ENCODE results near the gene ADARB1. TPM values are rescaled to one million over a fixed set of nuclear protein-coding genes. Genes with fewer than 3 reads are reported as not detected.
A peak's percentile ranks its signal among the peaks of the same experiment; 100 is the strongest.

ADARB1 gene
- total RNA-seq, 1 experiment from 2014 or later: 7.9 TPM

DNA sequence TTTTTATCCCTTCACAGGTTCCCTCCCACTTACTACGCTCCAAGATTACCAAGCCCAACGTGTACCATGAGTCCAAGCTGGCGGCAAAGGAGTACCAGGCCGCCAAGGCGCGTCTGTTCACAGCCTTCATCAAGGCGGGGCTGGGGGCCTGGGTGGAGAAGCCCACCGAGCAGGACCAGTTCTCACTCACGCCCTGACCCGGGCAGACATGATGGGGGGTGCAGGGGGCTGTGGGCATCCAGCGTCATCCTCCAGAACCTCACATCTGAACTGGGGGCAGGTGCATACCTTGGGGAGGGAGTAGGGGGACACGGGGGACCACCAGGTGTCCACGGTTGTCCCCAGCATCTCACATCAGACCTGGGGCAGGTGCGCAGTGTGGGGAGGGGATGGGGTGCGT lies 147.6 kb downstream of the ADARB1 start:
- Histone ChIP-seq H3K9me3 (replicated peaks) (no peaks in the 10 kb centered on the region), H3K4me3 (no peak overlapping the region), H3K4me1 (replicated peaks) (peaks cover 12% of the 10 kb centered on the region), H3K27ac (no peak overlapping the region), H3K36me3 (no peaks in the 10 kb centered on the region), H3K27me3 (replicated peaks) (no peaks in the 10 kb centered on the region)
- no peak for DNase-seq (ENCODE audit: low read depth in 1 of 2, low spot score in 2 of 2)

DNA sequence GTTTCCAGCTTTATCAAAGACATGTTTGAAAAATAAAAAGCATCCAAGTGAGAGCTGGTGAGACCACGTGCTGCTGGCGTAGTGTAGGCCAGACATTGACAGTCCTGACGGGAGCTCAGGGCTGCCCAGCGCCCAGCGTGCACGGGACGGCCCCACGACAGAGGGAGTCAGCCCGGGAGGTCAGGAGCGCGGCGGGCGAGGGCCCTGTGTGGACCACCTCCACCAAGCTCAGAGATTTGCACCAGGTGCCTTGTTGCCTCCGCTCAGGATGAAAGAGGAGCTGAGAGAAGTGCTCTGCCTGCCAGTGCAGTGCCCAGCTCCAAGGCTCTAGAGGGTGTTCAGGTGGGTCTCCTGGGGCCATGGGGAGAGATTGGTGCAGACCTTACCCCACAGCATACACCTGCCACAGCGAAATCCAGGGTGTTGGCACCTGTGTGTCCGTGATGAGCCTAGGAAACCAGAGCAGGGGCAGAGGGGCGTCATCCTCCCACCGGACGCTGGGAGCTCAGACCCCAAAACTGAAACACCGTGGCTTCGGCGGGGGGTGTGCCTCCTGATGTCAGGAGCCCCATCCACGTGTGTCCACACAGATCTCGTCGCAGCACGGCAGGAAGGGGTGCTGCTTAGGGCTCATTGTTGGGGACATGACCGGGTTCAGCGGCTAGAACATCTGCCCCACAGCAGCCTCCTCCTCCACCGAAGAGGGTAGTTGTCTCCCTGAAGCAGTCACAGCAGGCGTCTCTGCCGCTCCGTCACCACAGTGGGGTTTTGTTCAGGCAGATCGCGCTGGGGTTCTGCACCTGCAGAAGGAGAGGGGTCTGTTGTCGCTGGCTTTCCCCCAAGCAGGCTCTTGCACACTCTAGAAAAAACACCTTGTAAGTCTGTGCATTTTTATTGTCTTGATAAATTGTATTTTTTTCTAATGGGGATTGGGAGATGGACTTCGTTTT lies 149.1 kb downstream of the ADARB1 start:
- no peak for DNase-seq (ENCODE audit: low read depth in 1 of 2, low spot score in 2 of 2)
- H3K9me3 ChIP-seq (replicated peaks): no peaks in the 10 kb centered on the region
- H3K4me3 ChIP-seq: no peak overlapping the region
- H3K27ac ChIP-seq: no peak overlapping the region
- no peaks in the 10 kb centered on the region for H3K27me3 ChIP-seq (replicated peaks)
- peaks cover 28% of the 10 kb centered on the region for H3K4me1 ChIP-seq (replicated peaks)
- H3K36me3 ChIP-seq: no peaks in the 10 kb centered on the region

DNA sequence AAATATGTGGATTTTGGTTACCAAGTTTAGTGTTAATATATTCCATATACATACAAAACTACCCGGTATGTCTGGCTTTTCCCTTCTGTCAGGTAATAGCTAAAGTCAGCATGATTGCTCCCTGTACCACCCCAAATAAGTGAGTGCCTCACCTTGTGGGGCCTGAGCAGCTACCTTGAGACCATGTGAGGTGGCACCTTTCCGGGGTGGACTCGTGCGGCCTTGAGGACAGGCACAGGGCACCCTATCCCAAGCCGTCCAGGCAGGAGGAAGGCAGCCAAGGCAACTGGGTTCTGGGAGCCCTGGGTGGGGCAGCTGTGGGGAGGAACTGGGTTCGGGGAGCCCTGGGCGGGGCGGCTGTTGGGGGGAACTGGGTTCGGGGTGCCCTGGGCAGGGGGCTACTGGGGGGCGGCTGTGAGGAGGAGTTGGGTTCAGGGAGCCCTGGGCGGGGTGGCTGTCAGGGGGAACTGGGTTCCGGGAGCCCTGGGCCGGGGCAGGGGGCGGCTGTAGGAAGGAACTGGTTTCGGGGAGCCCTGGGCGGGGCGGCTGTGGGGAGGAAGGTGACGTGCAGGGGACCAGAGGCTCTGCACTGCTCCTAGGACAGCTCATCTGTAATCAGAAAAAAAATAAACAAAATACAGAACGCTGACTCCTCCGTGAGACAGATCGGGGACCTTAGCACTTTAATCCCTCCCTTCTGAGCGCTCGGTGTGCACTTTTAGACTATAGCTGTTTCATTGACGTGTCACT lies 150.0 kb downstream of the ADARB1 start:
- no peaks in the 10 kb centered on the region for H3K27me3 ChIP-seq (replicated peaks)
- peak; percentile 63 to 67 for DNase-seq (ENCODE audit: low read depth in 1 of 2, low spot score in 2 of 2)
- no peak overlapping the region for H3K4me3 ChIP-seq
- H3K27ac ChIP-seq: no peak overlapping the region
- no peaks in the 10 kb centered on the region for H3K9me3 ChIP-seq (replicated peaks)
- no peaks in the 10 kb centered on the region for H3K36me3 ChIP-seq
- peaks cover 36% of the 10 kb centered on the region for H3K4me1 ChIP-seq (replicated peaks)

DNA sequence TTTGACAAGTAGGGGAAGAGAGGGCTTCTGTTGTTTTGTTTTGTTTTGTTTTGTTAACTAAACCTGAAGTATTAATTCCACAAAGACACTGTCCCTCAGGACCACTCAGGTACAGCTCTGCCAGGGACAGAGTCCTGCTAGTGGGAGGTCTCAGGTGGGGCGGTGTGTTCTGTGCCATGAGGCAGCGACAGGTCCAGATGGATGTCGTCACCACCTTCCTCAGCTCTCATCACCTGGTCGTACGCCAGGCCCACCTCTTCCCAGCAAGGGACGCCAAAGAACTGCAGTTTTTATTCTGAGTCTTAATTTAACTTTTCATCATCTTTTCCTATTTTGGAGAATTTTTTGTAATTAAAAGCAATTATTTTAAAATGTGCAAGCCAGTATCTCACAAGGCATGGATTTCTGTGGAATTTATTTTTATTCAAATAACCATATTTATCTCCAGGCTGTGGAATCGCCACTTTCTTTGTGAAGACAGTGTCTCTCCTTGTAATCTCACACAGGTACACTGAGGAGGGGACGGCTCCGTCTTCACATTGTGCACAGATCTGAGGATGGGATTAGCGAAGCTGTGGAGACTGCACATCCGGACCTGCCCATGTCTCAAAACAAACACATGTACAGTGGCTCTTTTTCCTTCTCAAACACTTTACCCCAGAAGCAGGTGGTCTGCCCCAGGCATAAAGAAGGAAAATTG lies 150.8 kb downstream of the ADARB1 start:
- DNase-seq (ENCODE audit: low read depth in 1 of 2, low spot score in 2 of 2): no peak
- no peaks in the 10 kb centered on the region for H3K36me3 ChIP-seq
- no peaks in the 10 kb centered on the region for H3K27me3 ChIP-seq (replicated peaks)
- no peak overlapping the region for H3K4me3 ChIP-seq
- no peaks in the 10 kb centered on the region for H3K9me3 ChIP-seq (replicated peaks)
- H3K27ac ChIP-seq: no peak overlapping the region
- peaks cover 37% of the 10 kb centered on the region for H3K4me1 ChIP-seq (replicated peaks)

DNA sequence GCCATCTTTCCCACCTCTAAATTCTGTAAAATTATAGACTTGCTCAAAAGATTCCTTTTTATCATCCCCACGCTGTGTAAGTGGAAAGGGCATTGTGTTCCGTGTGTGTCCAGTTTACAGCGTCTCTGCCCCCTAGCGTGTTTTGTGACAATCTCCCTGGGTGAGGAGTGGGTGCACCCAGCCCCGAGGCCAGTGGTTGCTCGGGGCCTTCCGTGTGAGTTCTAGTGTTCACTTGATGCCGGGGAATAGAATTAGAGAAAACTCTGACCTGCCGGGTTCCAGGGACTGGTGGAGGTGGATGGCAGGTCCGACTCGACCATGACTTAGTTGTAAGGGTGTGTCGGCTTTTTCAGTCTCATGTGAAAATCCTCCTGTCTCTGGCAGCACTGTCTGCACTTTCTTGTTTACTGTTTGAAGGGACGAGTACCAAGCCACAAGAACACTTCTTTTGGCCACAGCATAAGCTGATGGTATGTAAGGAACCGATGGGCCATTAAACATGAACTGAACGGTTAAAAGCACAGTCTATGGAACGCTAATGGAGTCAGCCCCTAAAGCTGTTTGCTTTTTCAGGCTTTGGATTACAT lies 151.5 kb downstream of the ADARB1 start:
- Histone ChIP-seq H3K36me3 (no peaks in the 10 kb centered on the region), H3K4me1 (replicated peaks) (peaks cover 37% of the 10 kb centered on the region), H3K27me3 (replicated peaks) (no peaks in the 10 kb centered on the region), H3K27ac (no peak overlapping the region), H3K9me3 (replicated peaks) (no peaks in the 10 kb centered on the region), H3K4me3 (no peak overlapping the region)
- no peak for DNase-seq (ENCODE audit: low read depth in 1 of 2, low spot score in 2 of 2)

DNA sequence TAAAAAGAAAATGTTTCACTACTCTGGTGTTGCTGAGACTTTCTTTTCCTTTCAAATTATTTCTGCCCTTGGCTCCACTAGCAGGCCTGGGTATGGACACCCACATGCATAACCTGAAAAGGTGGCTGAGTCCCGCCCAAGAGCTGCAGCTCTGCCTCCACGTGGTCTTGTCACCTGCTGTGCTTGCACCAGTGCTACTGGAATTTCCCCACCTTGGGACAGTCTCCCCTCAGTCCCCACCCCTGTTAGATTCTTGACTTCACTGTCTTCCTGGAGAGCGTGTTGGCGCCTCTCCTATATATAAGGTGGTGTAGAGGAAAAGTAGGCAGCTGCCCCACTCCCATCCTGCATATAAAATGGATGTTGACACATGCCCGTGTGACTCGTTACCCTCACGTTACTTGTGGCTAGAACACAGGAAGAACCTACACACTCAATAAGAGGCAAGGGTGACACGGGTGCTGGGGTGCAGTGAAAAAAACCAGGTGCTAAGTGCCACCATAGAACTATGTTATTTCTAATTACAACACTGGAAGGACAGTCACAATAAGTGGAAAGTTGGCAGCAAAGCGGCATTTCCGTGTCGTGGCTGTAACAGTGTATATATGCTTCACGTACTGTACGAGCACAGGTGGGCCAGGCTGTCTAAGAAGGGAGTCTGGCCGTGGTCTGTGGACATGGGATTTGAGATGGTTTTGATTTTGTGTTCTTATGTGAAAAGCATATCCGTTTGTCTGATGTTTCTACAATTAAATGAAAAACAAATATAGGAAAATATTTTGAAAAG lies 152.4 kb downstream of the ADARB1 start:
- Histone ChIP-seq H3K4me1 (replicated peaks) (peaks cover 37% of the 10 kb centered on the region), H3K4me3 (no peak overlapping the region), H3K27me3 (replicated peaks) (no peaks in the 10 kb centered on the region), H3K9me3 (replicated peaks) (no peaks in the 10 kb centered on the region), H3K27ac (no peak overlapping the region), H3K36me3 (no peaks in the 10 kb centered on the region)
- DNase-seq (ENCODE audit: low read depth in 1 of 2, low spot score in 2 of 2): no peak

DNA sequence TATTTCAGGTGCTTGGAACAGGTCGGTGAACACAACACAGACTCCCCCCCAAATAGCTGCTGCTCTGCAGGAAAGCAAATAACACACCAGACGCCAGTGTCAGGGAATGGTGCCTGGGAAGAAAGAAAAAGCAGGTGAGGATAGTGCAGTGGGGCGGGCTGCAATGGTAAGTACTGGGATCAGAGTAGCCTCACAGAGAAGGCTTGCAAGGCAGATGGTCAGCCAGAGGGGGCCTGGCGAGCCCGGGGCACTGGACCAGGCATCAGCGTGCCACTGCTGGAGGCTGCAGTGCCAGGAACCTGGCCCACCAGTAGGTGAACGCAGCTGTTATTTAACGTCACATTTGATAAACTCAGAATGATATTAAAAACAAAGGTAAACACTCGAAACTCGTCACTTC lies 153.4 kb downstream of the ADARB1 start:
- no peaks in the 10 kb centered on the region for H3K9me3 ChIP-seq (replicated peaks)
- H3K4me3 ChIP-seq: no peak overlapping the region
- H3K4me1 ChIP-seq (replicated peaks): peaks cover 37% of the 10 kb centered on the region
- DNase-seq (ENCODE audit: low read depth in 1 of 2, low spot score in 2 of 2): peak in 1 of 2 experiments; percentile 56
- H3K27me3 ChIP-seq (replicated peaks): no peaks in the 10 kb centered on the region
- peak overlapping the region; percentile 64 for H3K27ac ChIP-seq
- no peaks in the 10 kb centered on the region for H3K36me3 ChIP-seq

DNA sequence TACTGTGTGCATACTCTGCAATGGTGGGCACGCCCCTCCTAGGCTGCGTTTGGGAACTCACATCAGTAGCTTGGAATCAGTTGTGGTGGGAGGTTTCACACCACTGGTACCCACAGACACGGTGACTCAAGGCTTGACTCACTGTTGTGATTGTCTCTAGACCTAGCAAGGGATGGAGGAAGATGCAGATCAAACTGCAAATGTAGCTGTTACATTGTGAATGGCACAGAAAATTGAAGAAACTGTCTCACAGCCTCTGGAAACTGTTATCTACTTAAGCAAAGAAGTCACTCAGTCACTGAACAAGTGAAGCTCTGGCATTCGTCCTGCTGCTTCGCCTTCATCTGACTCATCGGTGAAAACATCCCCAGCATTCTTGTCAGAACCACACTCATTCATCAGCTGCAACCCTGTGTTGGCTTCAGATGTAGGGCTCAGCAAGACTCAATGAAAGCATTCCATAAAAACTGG lies 153.8 kb downstream of the ADARB1 start:
- H3K4me1 ChIP-seq (replicated peaks): peaks cover 37% of the 10 kb centered on the region
- peak; percentile 92 for DNase-seq (ENCODE audit: low read depth in 1 of 2, low spot score in 2 of 2)
- H3K4me3 ChIP-seq: no peak overlapping the region
- H3K27ac ChIP-seq: peak overlapping the region; percentile 64
- H3K9me3 ChIP-seq (replicated peaks): no peaks in the 10 kb centered on the region
- no peaks in the 10 kb centered on the region for H3K36me3 ChIP-seq
- no peaks in the 10 kb centered on the region for H3K27me3 ChIP-seq (replicated peaks)

DNA sequence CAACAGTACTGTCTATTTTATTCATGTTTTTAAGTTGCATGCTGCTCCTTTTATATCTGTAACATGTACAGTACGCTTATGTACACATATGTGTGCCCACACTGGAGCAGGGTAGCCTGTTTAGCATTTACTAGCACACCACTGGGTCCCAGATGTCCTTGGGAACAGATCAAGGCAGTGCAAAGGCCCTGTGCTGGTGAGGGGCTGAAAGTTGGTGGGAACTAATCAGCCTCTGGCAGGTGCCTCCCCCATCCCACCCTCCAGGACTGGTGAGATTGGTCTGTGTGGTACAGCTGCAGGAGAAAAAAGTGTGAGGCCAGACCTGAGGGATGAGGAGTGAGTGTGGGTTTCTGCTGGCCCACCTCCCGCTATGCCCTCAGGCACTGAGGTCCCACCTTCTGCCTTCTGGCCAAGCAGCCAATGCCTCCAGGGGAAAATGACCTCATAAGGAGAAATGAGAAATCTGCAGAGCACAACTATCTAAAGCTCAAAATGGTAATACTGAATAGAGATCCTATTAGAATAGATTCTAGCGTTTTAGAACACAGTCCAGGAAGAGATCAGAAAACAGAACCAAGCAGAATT lies 154.4 kb downstream of the ADARB1 start:
- H3K4me3 ChIP-seq: no peak overlapping the region
- DNase-seq (ENCODE audit: low read depth in 1 of 2, low spot score in 2 of 2): peak in 1 of 2 experiments; percentile 47
- no peaks in the 10 kb centered on the region for H3K9me3 ChIP-seq (replicated peaks)

DNA sequence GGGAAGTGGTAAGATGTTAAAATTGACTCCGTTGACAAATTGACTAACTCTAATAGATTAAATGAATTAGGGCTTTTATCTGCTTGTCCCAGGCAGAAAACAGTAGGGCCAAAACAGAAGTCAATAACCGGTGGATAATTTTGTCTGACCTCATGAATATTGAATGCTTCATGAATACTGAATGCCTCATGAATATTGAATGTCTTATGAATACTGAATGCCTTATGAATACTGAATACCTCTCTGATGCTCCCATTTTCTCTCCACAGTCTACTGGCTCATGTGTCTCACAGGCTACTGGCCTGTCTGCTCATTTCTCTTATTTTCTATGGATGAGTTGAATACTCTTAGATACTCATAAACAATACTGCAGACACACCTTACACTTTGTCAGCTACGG lies 157.3 kb downstream of the ADARB1 start:
- Histone ChIP-seq H3K27me3 (replicated peaks) (no peaks in the 10 kb centered on the region), H3K4me1 (replicated peaks) (peaks cover 27% of the 10 kb centered on the region)

More for the DNA sequence above, 154.4 kb downstream of the ADARB1 start:
- Histone ChIP-seq H3K27ac (peak overlapping the region; percentile 64), H3K4me1 (replicated peaks) (peaks cover 37% of the 10 kb centered on the region), H3K27me3 (replicated peaks) (no peaks in the 10 kb centered on the region), H3K36me3 (no peaks in the 10 kb centered on the region)

DNA sequence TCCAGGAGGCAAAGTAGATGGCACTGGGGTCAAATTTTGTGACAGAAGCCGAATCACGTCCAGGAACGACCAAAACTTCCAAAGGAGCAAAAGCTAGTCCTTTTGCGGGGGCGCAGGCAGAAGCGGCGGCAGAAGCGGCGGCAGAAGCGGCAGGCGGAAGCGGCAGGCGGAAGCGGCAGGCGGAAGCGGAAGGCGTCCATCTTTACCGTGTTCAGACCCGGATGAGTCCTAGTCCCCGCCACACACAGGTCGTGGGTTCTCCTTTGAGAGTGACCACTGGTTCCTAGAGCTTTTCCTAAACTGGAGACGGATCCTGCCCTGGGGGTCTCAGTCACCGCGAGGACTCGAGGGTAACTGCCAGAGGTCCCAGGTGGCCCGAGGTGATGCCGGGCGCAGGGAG lies 159.7 kb downstream of the ADARB1 start:
- Histone ChIP-seq H3K4me3 (no peak overlapping the region), H3K27ac (no peak overlapping the region), H3K9me3 (replicated peaks) (no peaks in the 10 kb centered on the region), H3K4me1 (replicated peaks) (peaks cover 3% of the 10 kb centered on the region), H3K27me3 (replicated peaks) (no peaks in the 10 kb centered on the region), H3K36me3 (no peaks in the 10 kb centered on the region)
- no peak for DNase-seq (ENCODE audit: low read depth in 1 of 2, low spot score in 2 of 2)

More for the DNA sequence above, 157.3 kb downstream of the ADARB1 start:
- DNase-seq (ENCODE audit: low read depth in 1 of 2, low spot score in 2 of 2): no peak
- no peaks in the 10 kb centered on the region for H3K9me3 ChIP-seq (replicated peaks)
- H3K27ac ChIP-seq: no peak overlapping the region
- no peaks in the 10 kb centered on the region for H3K36me3 ChIP-seq
- no peak overlapping the region for H3K4me3 ChIP-seq

DNA sequence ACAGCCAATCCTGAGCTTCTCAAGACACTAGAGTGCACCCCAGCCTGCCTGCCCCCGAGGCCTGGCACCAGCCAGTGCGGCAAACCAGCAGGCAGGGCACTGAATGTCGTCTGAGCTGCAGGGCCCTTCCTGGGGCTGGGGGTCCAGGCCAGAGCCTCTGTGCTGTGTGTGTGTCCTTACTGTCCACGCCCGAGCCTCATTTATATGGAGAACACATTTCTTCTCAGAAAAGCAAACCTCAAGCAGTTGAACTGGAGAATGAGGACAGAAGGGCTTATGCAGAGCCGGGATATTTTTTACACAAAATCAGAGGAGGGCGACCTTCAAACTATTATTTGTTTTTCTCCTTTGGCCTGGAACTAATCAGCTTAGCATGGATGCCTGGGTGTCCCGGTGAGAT lies 160.6 kb downstream of the ADARB1 start:
- no peaks in the 10 kb centered on the region for H3K27me3 ChIP-seq (replicated peaks)
- H3K9me3 ChIP-seq (replicated peaks): no peaks in the 10 kb centered on the region
- no peak overlapping the region for H3K27ac ChIP-seq
- H3K4me3 ChIP-seq: no peak overlapping the region
- no peaks in the 10 kb centered on the region for H3K4me1 ChIP-seq (replicated peaks)
- H3K36me3 ChIP-seq: no peaks in the 10 kb centered on the region
- no peak for DNase-seq (ENCODE audit: low read depth in 1 of 2, low spot score in 2 of 2)
